HEK293 (cell line): Measurements from ENCODE around the gene YPEL4.
A peak's percentile ranks its signal among the peaks of the same experiment; 100 is the strongest.

Experiments used
- ATF2 ChIP-seq: fragments of 450-650 bp; formaldehyde crosslinking; IDR thresholded peaks from 2 replicates; pipeline ENCODE4 v1.5.1; 2016; ENCODE audit warnings: missing biosample characterization, missing genetic modification characterization, low read depth
- BCL11B ChIP-seq: fragments of 450-650 bp; formaldehyde crosslinking; IDR thresholded peaks from 2 replicates; pipeline ENCODE4 v1.5.1; 2016; ENCODE audit warnings: low read depth, missing biosample characterization, missing genetic modification characterization
- KLF17 ChIP-seq: fragments of 450-650 bp; formaldehyde crosslinking; IDR thresholded peaks from 2 replicates; pipeline ENCODE4 v1.5.1; 2016; ENCODE audit warnings: missing biosample characterization, missing genetic modification characterization
- MYNN ChIP-seq: fragments of 450-650 bp; formaldehyde crosslinking; IDR thresholded peaks from 2 replicates; pipeline ENCODE4 v1.5.1; 2016; ENCODE audit warnings: missing biosample characterization, missing genetic modification characterization, borderline replicate concordance
- PRDM4 ChIP-seq: fragments of 450-650 bp; formaldehyde crosslinking; IDR thresholded peaks from 2 replicates; pipeline ENCODE4 v1.5.1; 2017; ENCODE audit warnings: missing biosample characterization, missing genetic modification characterization
- SP3 ChIP-seq: fragments of 450-650 bp; formaldehyde crosslinking; IDR thresholded peaks from 2 replicates; pipeline ENCODE4 v1.5.1; 2016; ENCODE audit warnings: missing biosample characterization, missing genetic modification characterization
- YY1 ChIP-seq: fragments of 450-650 bp; formaldehyde crosslinking; IDR thresholded peaks from 2 replicates; pipeline ENCODE4 v1.5.1; 2018; ENCODE audit warnings: missing biosample characterization, missing genetic modification characterization
- ZBTB21 ChIP-seq: fragments of 450-650 bp; formaldehyde crosslinking; IDR thresholded peaks from 2 replicates; pipeline ENCODE4 v1.5.1; 2017; ENCODE audit warnings: missing biosample characterization, missing genetic modification characterization
- ZBTB26 ChIP-seq: fragments of 450-650 bp; formaldehyde crosslinking; optimal IDR thresholded peaks from 2 replicates; pipeline ENCODE3; 2016; ENCODE audit warnings: missing biosample characterization, mild to moderate bottlenecking, missing genetic modification characterization
- ZBTB7A ChIP-seq: fragments of 450-650 bp; formaldehyde crosslinking; IDR thresholded peaks from 2 replicates; pipeline ENCODE4 v1.5.1; 2016; ENCODE audit warnings: low read depth, missing biosample characterization, missing genetic modification characterization
- ZNF138 ChIP-seq: fragments of 450-650 bp; formaldehyde crosslinking; IDR thresholded peaks from 2 replicates; pipeline ENCODE4 v1.5.1; 2016; ENCODE audit warnings: missing biosample characterization, missing genetic modification characterization, borderline replicate concordance
- ZNF18 ChIP-seq: fragments of 450-650 bp; formaldehyde crosslinking; IDR thresholded peaks from 2 replicates; pipeline ENCODE4 v1.5.1; 2016; ENCODE audit warnings: missing biosample characterization, missing genetic modification characterization
- ZNF23 ChIP-seq: fragments of 450-650 bp; formaldehyde crosslinking; IDR thresholded peaks from 2 replicates; pipeline ENCODE4 v1.5.1; 2016; ENCODE audit warnings: missing biosample characterization, missing genetic modification characterization, borderline replicate concordance
- ZNF324 ChIP-seq: fragments of 450-650 bp; formaldehyde crosslinking; IDR thresholded peaks from 2 replicates; pipeline ENCODE4 v1.5.1; 2016; ENCODE audit warnings: missing biosample characterization, missing genetic modification characterization
- ZNF362 ChIP-seq: fragments of 450-650 bp; formaldehyde crosslinking; IDR thresholded peaks from 2 replicates; pipeline ENCODE4 v1.5.1; 2016; ENCODE audit warnings: missing biosample characterization, missing genetic modification characterization
- ZNF513 ChIP-seq: fragments of 450-650 bp; IDR thresholded peaks from 2 replicates; pipeline ENCODE4 v1.5.1; 2018; ENCODE audit warnings: missing biosample characterization, missing genetic modification characterization
- ZNF639 ChIP-seq: fragments of 450-650 bp; formaldehyde crosslinking; IDR thresholded peaks from 2 replicates; pipeline ENCODE4 v1.5.1; 2016; ENCODE audit warnings: missing biosample characterization, missing genetic modification characterization
- ZNF670 ChIP-seq: fragments of 450-650 bp; formaldehyde crosslinking; IDR thresholded peaks from 2 replicates; pipeline ENCODE4 v1.5.1; 2016; ENCODE audit warnings: missing biosample characterization, missing genetic modification characterization, low read depth
- ZNF707 ChIP-seq: fragments of 450-650 bp; formaldehyde crosslinking; IDR thresholded peaks from 2 replicates; pipeline ENCODE4 v1.5.1; 2016; ENCODE audit warnings: missing biosample characterization, missing genetic modification characterization
- ZNF791 ChIP-seq: fragments of 450-650 bp; formaldehyde crosslinking; IDR thresholded peaks from 2 replicates; pipeline ENCODE4 v1.5.1; 2016; ENCODE audit warnings: missing biosample characterization, missing genetic modification characterization
- ZNF792 ChIP-seq: fragments of 450-650 bp; formaldehyde crosslinking; IDR thresholded peaks from 2 replicates; pipeline ENCODE4 v1.5.1; 2016; ENCODE audit warnings: missing biosample characterization, missing genetic modification characterization
- ZNF830 ChIP-seq: fragments of 450-650 bp; IDR thresholded peaks from 2 replicates; pipeline ENCODE4 v1.5.0; 2018; ENCODE audit warnings: missing biosample characterization, missing genetic modification characterization, low read depth, mild to moderate bottlenecking, moderate library complexity
- ZNF837 ChIP-seq: fragments of 450-650 bp; formaldehyde crosslinking; IDR thresholded peaks from 2 replicates; pipeline ENCODE4 v1.5.1; 2016; ENCODE audit warnings: missing biosample characterization, missing genetic modification characterization
- ZSCAN18 ChIP-seq: fragments of 450-650 bp; formaldehyde crosslinking; IDR thresholded peaks from 2 replicates; pipeline ENCODE4 v1.5.1; 2016; ENCODE audit warnings: missing biosample characterization, missing genetic modification characterization
- ZXDB ChIP-seq: fragments of 450-650 bp; formaldehyde crosslinking; IDR thresholded peaks from 2 replicates; pipeline ENCODE4 v1.5.1; 2016; ENCODE audit warnings: missing biosample characterization, missing genetic modification characterization

The YPEL4 gene

GRCh38 chr11:57667117-57667735 is 17.5 kb upstream of the YPEL4 start (continued):
- TF ChIP-seq MYNN (no peak), ZNF18 (no peak), ZNF707 (tag by site-specific recombination) (no peak), ATF2 (tag by site-specific recombination) (no peak), SP3 (tag by site-specific recombination) (peak; percentile 54; the same call in 1 of the 2 replicates), ZBTB26 (tag by site-specific recombination) (no peak), ZNF639 (peak; percentile 66; the same call in 1 of the 2 replicates), ZXDB (tag by site-specific recombination) (peak; percentile 66), ZNF23 (tag by site-specific recombination) (no peak), ZNF830 (no peak), ZBTB21 (tag by site-specific recombination) (no peak), ZNF138 (tag by site-specific recombination) (no peak), ZNF837 (tag by site-specific recombination) (no peak), ZNF670 (tag by site-specific recombination) (no peak), PRDM4 (tag by site-specific recombination) (0 out of 2 replicates have a peak, but pooled peaks have one; percentile 11), YY1 (peak; percentile 51; the same call in 1 of the 2 replicates), ZNF362 (tag by site-specific recombination) (peak; percentile 98), ZNF513 (tag by site-specific recombination) (peak; percentile 26; the same call in 1 of the 2 replicates), ZBTB7A (tag by site-specific recombination) (no peak), BCL11B (no peak), ZNF792 (tag by site-specific recombination) (no peak), ZNF324 (tag by site-specific recombination) (0 out of 2 replicates have a peak, but pooled peaks have one; percentile 77), ZSCAN18 (no peak), ZNF791 (tag by site-specific recombination) (no peak), KLF17 (tag by site-specific recombination) (0 out of 2 replicates have a peak, but pooled peaks have one; percentile 3)
